GM19099 (cell line): Measurements from ENCODE around the gene TPST1.

ENCODE experiments used
- POLR2A ChIP-seq: IDR thresholded peaks from 3 replicates; pipeline ENCODE4 v1.6.1; 2011; ENCODE audit warnings: low read depth; ENCODE audit not compliant: insufficient read length; ENCODE audit errors: extremely low read depth

The TPST1 gene

DNA sequence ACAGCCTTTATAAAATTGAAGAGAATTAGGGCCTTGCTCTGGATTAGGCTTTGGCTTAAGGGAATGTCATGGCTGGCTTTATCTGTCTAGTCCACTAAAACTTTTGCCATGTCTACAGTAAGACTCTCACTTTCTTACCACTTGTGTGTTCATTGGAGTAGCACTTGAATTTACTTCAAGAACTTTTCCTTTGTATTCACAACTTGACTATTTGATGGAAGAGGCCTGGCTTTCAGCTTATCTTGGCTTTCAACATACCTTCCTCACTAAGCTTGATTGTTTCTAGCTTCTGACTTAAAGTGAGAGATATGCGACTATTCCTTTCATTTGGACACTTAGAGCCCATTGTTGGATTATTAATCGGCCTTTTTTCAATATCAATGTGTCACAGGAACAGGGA is 96.1 kb downstream of the TPST1 start:
- no peak for TF ChIP-seq POLR2A

DNA sequence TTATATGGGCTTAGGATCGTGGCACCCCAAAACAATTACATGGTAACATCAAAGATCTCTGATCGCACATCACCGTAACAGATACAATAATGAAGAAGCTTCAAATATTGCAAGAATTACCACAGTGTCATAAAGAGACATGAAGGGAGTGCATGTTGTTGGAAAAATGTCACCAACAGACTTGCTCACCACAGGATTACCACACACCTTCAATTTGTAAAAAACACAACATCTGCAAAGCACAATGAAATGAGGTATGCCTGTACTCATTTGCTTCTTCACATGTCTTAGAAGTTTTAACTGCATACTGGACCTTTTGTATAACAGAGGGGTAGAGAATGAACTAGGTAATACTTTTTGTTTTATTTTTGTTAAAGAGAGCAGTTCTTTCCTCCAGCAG is 96.6 kb downstream of the TPST1 start:
- no peak for TF ChIP-seq POLR2A

DNA sequence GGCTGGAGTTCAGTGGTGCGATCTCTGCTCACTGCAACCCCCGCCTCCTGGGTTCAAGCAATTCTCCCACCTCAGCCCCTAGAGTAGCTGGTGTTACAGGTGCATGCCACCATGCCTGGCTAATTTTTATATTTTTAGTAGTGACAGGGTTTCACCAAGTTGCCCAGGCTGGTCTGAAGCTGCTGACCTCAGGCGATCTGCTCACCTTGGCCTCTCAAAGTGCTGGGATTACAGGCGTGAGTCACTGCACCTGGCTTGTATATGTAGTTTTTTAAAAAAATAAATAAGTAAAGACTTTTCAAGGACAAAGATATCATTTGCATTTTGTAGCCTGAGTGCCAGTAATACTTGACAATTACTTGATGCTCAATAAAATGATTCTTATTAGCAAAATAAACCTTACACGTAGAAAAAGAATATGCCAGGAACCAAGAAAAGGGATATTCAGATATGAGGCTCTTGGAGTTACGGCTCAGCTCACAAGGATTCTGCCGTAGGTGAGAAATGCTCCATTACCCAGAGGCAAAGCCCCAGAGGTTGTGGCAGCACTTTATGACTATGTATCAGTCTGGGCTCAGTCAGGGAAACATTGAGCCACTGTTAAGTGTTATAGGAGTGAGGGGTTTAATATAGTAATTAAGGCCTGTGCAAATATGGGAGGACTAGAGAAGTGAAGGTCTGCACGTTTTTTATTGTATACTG is 98.5 kb downstream of the TPST1 start:
- no peak for TF ChIP-seq POLR2A

DNA sequence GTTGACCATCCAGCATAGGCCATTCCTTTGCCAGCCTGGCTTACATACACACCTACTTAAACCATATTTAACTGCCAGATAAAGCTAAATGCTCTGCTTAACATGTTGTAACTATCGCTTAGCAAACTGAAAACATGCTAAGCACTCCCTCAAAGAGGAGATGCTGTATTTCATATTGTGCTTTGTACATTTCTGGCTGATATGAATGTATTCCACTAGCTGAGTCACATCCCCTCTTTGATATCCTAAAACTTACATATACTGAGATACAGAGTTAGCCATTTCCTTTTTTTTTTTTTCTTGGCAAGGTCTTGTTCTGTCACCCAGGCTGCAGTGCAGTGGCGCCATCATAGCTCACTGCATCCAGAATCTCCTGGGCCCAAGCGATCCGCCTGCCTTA is 99.4 kb downstream of the TPST1 start:
- no peak for TF ChIP-seq POLR2A

DNA sequence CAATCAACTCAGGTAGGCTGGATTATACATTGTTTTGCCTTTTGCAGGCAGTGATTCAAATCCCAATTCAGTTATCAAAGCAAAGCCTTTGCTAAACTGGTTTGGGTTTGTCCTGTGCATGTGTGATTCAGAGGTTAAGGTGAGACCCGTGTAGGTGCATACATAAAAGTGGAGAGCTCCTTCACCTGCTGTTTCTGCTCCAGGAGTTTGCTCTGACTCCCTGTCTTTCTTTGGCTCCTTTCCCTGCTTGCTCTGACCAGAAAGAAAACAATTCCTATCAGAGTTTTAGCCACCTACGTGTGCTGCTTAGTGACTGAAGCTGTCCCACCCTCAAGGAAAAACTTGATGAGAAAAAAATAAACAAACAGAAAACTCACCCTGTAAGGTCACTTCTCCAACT is 101.1 kb downstream of the TPST1 start:
- no peak for TF ChIP-seq POLR2A

DNA sequence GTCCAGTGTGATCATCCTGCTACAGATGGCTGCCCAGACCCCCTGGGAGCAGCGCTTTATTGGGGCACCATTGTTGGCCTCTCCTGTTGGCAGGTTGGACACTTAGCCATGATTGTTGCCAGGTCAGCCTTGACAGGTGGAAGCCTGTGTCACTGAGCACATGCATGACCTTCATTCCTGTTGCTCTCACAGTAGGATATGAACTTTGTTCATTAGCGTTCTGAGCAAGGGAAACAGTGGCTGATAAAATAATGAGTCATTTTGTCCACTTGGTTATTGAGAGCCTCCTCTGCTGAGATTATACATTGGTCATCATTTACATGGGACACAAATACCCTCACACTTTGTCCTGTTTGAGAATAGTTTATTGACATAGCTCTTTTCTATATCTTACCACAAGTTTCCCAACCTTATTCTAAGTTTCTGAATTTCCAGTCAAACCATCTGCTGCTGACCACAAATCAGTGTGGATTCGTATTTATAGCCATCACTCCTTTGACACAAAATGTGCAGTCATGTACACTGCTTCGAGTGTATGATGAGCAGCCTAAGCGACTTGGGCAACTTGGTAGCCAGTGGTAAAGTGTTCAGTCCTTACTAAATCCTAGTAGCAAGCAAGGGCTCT is 102.6 kb downstream of the TPST1 start:
- no peak for TF ChIP-seq POLR2A

DNA sequence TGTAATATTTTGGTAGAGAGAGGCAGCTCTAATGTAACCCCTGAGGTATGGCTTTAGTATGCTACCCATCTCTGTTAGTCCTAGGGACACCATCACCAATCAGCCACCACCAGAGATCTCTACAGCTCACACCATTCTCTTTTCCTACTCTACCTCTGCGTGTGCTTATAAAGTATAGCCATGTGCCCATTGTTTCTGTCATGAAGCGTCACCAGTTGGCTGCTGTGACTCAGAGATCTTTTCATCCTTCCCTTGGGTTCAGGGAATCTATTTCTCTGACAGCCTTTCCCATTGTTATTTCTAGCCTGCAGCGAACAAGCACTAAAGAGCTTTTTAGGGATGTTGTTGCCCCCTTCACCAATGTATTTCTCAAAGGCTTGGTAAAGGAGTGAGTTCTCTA is 103.3 kb downstream of the TPST1 start:
- no peak for TF ChIP-seq POLR2A

DNA sequence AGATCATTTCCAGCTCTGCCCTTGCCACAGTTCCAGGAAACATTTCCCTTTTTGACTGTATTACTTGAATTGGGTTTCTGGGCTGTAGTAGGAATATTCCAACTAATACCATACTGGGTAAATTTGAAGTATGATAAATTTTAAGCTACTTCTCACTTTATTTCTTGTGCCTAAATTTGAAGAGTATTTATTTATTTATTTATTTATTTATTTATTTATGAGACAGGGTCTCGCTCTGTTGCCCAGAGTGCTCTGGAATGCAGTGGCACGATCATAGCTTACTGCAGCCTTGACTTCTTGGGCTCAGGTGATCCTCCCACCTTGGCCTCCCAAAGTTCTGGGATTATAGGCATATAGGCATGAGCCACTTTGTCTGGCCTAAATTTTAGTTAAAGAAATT is 105.5 kb downstream of the TPST1 start:
- TF ChIP-seq POLR2A: no peak

DNA sequence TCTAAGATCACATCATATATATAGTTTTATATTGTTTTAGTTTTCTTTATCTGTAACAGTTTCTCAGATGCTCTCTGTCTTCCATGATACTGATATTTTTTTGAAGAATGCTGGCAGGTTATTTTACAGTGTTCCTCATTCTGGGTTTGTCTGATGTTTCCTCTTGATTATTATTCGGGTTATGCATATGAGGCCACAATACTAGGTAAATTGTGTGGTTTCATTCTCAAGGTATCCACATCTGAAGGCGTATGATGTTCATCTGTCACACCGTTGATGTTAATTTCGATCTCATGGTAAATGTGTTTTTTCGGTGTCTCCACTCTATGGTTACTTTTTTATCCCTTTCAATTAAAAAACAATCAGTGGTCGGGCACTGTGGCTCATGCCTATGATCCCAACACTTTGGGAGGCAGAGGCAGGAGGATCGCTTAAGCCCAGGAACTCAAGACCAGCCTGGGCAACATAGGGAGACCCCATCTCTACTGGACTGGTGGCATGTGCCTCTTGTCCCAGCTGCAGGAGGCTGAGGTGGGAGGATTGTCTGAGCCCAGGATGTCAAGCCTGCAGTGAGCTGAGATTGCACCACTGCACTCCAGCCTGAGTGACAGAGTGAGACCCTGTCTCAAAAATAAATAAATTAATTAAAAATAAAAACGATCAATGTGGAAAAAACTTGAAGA is 108.9 kb downstream of the TPST1 start:
- no peak for TF ChIP-seq POLR2A

DNA sequence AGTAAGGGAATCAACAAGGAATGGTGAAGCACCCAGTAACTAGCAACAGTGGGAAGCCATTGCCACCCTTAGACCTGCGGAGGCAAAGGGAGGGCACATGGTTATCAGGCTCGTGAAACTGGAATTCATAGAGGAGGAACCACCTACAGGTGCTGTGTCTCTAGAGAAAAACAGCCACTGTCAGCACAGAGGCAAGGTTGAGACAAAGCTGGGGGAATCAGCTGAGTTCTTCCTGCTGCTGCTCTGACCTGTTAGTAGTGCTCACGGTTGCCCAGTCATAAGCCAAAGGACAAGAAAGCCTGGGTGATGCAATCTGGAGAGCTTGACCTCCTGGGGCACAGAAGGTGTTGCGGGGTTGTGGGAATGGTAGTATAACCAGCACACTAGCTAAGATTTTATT is 110.1 kb downstream of the TPST1 start:
- no peak for TF ChIP-seq POLR2A

DNA sequence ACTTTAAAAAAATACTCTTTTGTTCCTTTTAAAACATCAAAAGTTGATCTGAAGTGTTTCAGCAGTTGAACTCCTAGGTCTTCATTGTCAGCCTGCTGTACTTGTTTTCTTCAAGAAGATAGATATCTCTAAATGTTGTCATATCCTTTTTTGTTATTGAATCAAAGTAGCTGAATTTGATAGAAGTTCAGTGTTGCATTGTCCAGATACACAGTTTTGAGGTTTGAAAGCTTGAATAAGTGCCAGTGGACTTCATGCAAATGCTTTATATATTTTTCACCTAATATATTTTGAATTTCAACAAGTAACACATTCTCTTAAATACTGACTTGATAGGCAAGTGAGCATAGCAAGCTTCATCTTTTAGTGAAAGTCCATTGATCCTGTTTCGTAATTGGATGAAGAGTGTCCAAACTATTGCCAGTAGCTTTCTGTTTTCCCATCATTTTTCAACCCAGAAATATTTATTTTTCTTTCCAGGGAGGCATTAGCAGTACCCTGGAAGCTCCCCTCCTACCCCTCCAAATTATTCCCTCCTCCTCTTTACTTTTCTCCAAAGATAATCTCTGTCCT is 114.4 kb downstream of the TPST1 start:
- no peak for TF ChIP-seq POLR2A

DNA sequence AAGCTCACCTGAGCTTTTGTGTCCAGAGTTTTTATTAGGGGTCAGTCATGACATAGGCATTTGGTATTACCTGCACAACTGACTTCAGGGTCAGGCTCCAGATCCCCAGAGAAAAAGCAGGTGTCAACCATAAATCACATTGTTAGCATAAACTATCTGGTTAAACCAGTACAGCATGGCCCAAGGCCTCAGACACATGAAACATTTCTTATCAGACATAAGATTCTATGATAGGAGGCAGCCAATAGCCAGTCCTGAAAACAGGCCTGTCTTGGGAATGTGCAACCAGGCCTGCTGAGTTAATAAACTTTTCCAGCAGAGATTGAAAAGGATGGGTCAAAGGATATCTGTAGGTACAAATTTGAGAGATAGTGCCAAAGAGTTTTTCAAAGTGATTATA is 116.1 kb downstream of the TPST1 start:
- TF ChIP-seq POLR2A: no peak

DNA sequence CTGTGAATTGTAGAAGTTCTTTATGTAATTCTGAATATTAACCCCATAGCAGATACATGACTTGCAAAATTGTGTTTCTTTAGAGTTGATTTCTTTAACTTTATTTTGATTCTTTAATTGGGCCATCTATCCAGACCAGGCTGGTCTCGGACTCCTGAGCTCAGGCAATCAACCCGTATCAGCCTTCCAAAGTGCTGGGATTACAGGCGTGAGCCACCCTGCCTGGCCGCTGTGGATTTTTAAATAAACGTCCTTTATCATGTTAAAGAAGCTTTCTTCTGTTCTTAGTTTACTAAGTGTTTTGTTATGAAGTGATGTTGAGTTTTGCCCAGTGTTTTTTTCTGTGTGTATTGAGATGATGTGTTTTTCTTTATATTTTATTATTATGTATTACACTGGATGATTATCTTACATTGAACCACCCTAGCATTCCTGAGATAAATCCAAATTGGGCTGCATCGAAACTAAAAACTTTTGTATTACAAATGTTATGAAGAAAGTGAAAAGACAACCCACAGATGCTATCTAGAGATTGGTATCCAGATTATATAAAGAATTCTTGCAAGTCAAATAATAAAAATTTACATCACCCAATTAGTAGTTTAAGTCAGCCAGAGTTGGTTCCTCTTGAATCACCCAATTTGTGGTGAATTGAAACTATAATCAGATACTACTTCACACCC is 118.1 kb downstream of the TPST1 start:
- TF ChIP-seq POLR2A: no peak

DNA sequence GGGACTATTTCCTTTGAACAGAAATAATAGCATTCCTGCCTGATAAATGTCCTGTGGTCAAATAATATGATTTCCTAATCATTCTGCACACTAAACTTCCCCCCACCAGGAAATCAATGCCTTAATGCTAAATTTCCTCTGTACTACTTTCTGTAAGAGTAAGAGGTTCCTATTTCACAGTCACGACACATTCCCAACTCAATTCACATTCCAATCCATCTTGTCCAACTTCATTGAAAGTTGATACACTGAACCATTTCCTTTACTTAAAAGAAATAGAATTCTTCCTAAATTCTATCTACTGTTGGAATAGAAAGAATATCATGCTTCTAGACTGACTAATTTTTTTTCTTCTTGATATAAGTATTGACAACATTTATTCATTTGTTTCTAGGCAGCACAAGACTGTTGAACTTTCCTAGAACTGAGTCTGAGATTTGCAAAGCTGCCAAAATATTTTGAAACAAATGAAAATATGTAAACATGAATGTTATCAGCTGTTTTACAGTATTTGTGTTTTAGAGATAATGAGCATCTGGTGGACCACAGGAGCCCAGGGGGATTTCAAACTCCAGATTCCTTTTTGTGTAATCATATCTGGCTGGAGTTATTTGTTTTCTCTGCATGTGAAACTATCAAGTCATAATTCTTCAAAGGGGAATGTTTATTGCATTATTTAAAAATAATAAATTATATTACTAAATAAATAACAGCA is 121.5 kb downstream of the TPST1 start:
- no peak for TF ChIP-seq POLR2A

DNA sequence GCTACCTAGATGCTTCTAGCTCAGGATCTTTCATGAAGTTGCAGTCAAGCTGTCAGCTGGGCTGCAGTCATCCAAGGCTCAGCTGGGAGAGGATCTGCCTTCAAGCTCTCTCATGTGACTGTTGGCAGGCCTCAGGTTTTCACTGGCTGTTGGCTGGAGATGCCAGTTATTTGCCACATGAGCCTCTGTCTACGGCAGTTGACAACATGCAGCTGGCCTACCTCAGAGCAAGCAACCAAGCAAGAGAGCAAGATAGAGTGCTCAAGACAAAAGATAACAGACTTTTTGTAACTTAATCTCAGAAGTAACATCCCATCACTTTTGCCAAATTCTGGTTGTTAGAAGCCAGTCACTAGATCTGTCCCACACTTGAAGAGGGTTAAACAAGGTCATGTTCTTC is 125.8 kb downstream of the TPST1 start:
- no peak for TF ChIP-seq POLR2A

DNA sequence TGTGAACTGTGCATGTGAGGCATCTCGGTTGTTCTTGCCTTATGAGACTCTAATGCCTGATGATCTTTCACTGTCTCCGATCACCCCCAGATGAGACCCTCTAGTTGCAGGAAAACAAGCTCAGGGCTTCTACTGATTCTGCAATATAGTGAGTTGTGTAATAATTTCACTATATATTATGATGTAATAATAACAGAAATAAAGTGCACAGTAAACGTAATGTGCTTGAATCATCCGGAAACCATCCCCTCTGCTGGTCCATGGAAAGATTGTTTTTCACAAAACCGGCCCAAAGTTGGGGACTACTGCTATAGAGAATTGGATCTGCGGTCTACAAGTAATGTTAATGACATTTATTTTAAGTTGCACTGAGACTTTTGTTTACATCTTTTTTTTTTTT is 126.7 kb downstream of the TPST1 start:
- TF ChIP-seq POLR2A: no peak

DNA sequence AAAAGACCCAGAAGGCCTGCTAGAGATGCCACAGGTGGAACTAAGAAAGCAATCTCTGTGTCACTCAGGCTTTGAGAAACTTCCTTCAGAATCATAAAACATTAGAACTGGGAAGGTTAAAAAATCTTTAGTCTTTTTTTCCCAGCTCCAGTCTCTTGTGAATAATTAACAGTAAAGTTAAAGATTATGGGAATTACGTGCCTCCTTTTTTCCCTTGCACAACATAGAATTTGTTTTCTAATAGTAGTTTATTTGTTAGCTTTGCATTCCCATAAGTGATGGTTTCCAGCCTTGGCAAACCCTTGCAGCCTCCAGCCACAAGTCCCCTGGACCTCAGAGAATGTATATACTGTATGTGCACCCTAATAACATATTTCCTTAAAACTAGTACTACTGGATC is 128.3 kb downstream of the TPST1 start:
- TF ChIP-seq POLR2A: no peak
